Chondrocyte (in vitro differentiated cells): ENCODE measurements around the gene RPL13. TPM values are rescaled to one million over a fixed set of nuclear protein-coding genes. Genes with fewer than 3 reads are reported as not detected.

Experiments used
- DNase-seq: peaks from one replicate; pipeline ENCODE4 v3.0.0; 2021; ENCODE audit warnings: mixed read lengths, low spot score
- H3K27ac Mint-ChIP-seq: one replicate; pipeline ENCODE4 v1.8.0; 2021; ENCODE audit warnings: mild to moderate bottlenecking, moderate library complexity, mixed read lengths; ENCODE audit not compliant: unreplicated experiment
- H3K27me3 Mint-ChIP-seq: 2 replicates; pipeline ENCODE4 v1.8.0; 2021; ENCODE audit warnings: low read depth, mixed read lengths
- H3K36me3 Mint-ChIP-seq: 2 replicates; pipeline ENCODE4 v1.8.0; 2021; ENCODE audit warnings: low read depth, mixed read lengths
- H3K4me1 Mint-ChIP-seq: 2 replicates; pipeline ENCODE4 v1.8.0; 2021; ENCODE audit warnings: low read depth, mild to moderate bottlenecking, mixed read lengths
- H3K4me3 Mint-ChIP-seq: one replicate; pipeline ENCODE4 v1.8.0; 2021; ENCODE audit warnings: mild to moderate bottlenecking, moderate library complexity, mixed read lengths; ENCODE audit not compliant: unreplicated experiment
- H3K9me3 Mint-ChIP-seq: 2 replicates; pipeline ENCODE4 v1.8.0; 2021; ENCODE audit warnings: low read depth, mixed read lengths
- CTCF ChIP-seq: fragments of 200-600 bp; sonication (generic); IDR thresholded peaks from 2 replicates; pipeline ENCODE4 v1.5.0; 2021; ENCODE audit warnings: antibody characterized with exemption, mild to moderate bottlenecking, moderate library complexity
- total RNA-seq: library from RNA; stranded (reverse); gene quantifications from 3 replicates; pipeline ENCODE4 v1.2.1, GENCODE V29; 2021

Gene RPL13
- total RNA-seq, 1 donor from 2014 or later: 1,149 TPM

GRCh38 chr16:89522287-89522686 is 38.2 kb upstream of the RPL13 start:
- no peak for TF ChIP-seq CTCF
- Mint-ChIP-seq H3K27ac (no peak overlapping the region), H3K9me3 (no peaks in the 10 kb centered on the region), H3K27me3 (no peaks in the 10 kb centered on the region), H3K4me1 (no peaks in the 10 kb centered on the region), H3K36me3 (peaks cover 34% of the 10 kb centered on the region), H3K4me3 (no peak overlapping the region)
- no peak for DNase-seq

GRCh38 chr16:89523680-89524344 is 36.7 kb upstream of the RPL13 start:
- H3K4me1 Mint-ChIP-seq: no peaks in the 10 kb centered on the region
- H3K27ac Mint-ChIP-seq: no peak overlapping the region
- H3K4me3 Mint-ChIP-seq: no peak overlapping the region
- no peak for TF ChIP-seq CTCF
- no peaks in the 10 kb centered on the region for H3K9me3 Mint-ChIP-seq
- no peaks in the 10 kb centered on the region for H3K27me3 Mint-ChIP-seq
- peaks cover 29% of the 10 kb centered on the region for H3K36me3 Mint-ChIP-seq
- DNase-seq: no peak

- Mint-ChIP-seq H3K4me1 (no peaks in the 10 kb centered on the region), H3K4me3 (no peak overlapping the region), H3K9me3 (no peaks in the 10 kb centered on the region), H3K36me3 (peaks cover 32% of the 10 kb centered on the region), H3K27ac (no peak overlapping the region), H3K27me3 (no peaks in the 10 kb centered on the region)
- no peak for TF ChIP-seq CTCF
- no peak for DNase-seq
Observed at GRCh38 chr16:89525146-89525913, 35.2 kb upstream of the RPL13 start.

DNA sequence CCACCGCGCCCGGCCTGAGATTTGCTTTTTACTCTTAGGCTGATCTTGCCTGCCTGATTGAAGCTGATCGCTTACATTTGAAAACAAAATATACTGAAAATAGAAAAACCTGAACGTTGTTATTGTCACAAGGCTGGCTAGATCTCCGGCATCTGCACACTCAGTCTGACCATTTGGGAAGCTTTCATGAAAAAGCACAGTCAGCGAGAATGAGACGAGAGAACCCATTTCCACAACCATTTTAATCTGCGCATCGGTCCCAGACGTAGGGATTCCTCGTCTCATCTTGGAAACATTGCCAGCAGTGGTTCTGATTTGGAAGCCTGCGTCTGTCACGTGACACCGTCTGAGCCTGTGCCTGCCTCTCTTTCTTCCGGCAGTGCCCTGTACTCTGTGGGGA is 31.4 kb upstream of the RPL13 start:
- Mint-ChIP-seq H3K27me3 (no peaks in the 10 kb centered on the region), H3K9me3 (no peaks in the 10 kb centered on the region), H3K4me3 (no peak overlapping the region), H3K27ac (no peak overlapping the region), H3K4me1 (no peaks in the 10 kb centered on the region), H3K36me3 (peaks cover 46% of the 10 kb centered on the region)
- no peak for DNase-seq
- TF ChIP-seq CTCF: no peak

DNA sequence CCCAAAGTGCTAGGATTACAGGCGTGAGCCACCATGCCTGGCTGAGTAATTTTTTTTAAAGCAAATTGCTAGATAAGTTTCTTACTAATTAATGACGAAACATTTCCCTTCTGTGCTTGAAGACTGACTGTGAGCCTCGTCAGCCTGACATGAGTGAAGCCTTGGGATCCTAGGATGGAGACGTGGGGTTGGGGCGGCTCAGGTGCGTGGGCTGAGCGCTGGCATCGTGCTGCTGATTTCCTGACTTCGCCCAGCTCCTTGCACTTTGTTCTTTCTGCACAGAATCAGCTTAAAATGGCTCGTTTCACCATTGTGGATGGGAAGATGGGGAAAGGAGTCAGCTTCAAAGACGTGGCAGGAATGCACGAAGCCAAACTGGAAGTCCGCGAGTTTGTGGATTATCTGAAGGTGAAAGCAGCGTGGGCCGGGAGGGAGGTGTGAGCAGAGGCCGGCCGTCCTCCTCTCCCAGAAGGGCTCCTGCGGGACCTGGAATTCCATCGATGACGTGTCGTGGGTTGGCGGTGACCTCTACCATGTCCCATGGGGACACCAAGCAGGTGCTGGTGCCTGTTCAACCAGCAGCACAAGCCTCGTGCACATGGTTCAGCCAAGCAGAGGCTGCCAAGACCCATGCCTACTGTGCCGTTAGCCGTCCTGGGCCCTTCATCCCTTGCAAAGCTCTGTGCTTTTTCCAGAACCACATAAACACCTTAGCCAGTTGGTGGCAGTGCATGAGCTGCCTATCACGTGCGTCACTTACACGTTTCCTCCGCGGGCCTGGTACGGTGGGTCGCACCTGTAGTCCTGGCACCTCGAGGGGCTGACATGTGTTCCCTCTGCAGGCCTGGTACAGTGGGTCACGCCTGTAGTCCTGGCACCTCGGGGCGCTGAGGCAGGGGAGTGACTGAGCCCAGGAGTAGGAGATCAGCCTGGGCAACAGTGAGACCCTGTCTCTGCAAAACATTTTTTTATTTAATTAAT is 29.8 kb upstream of the RPL13 start:
- no peak overlapping the region for H3K4me3 Mint-ChIP-seq
- no peaks in the 10 kb centered on the region for H3K9me3 Mint-ChIP-seq
- DNase-seq: no peak
- no peaks in the 10 kb centered on the region for H3K27me3 Mint-ChIP-seq
- no peak for TF ChIP-seq CTCF
- no peaks in the 10 kb centered on the region for H3K4me1 Mint-ChIP-seq
- no peak overlapping the region for H3K27ac Mint-ChIP-seq
- H3K36me3 Mint-ChIP-seq: peaks cover 46% of the 10 kb centered on the region
